Transverse colon (tissue), 4 donors: ENCODE data around the gene FXYD6.

Source experiments
- CTCF ChIP-seq, 5 experiments: fragments of 200-600 bp in 3 of 5; fragments of 450-650 bp in 2 of 5; sonication (generic) in 3 of 5; IDR thresholded peaks; 1 replicate in 2 of 5; 2 replicates in 3 of 5; pipeline ENCODE4 v1.5.1; 2016 to 2017; ENCODE audit warnings: antibody characterized with exemption in 5 of 5, inconsistent platforms in 3 of 5, mild to moderate bottlenecking in 2 of 5, moderate library complexity in 1 of 5
- POLR2AphosphoS5 ChIP-seq, 3 donors: sonication (generic); formaldehyde crosslinking; IDR thresholded peaks; one replicate each; pipeline ENCODE4 v1.6.1; 2016; ENCODE audit warnings: antibody characterized with exemption in 3 of 3

GRCh38 chr11:117905524-117905923 lies 29.1 kb upstream of the FXYD6 start:
- no peak for TF ChIP-seq CTCF (IDR thresholded peaks at IDR 0.05)
- no peak for TF ChIP-seq POLR2AphosphoS5 (IDR thresholded peaks at IDR 0.05)
